Measurements from ENCODE around the gene SLC35C1.

DNA sequence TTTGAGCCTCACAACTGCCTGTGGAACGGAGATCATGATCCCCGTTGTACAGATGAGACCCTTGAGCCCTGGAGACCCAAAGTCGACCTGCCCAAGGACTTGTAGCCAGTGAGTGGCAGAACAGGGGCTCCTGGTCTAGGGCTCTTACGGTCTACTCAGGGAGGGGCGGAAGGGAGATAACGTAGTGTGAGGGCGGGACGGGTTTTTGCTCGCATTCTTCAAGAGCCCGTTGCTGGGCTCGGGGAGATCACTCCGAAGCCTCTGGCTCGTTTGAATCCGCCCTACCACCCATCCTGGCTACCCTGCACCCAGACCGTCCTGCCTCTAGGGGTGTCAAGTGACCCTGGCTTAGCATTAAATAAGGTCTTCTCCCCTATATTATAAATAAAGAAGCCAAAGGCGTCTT is 43.0 kb downstream of the SLC35C1 start:
- TF ChIP-seq, protein P1, sequence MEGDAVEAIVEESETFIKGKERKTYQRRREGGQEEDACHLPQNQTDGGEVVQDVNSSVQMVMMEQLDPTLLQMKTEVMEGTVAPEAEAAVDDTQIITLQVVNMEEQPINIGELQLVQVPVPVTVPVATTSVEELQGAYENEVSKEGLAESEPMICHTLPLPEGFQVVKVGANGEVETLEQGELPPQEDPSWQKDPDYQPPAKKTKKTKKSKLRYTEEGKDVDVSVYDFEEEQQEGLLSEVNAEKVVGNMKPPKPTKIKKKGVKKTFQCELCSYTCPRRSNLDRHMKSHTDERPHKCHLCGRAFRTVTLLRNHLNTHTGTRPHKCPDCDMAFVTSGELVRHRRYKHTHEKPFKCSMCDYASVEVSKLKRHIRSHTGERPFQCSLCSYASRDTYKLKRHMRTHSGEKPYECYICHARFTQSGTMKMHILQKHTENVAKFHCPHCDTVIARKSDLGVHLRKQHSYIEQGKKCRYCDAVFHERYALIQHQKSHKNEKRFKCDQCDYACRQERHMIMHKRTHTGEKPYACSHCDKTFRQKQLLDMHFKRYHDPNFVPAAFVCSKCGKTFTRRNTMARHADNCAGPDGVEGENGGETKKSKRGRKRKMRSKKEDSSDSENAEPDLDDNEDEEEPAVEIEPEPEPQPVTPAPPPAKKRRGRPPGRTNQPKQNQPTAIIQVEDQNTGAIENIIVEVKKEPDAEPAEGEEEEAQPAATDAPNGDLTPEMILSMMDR (conservative IDR thresholded peaks at IDR 0.05 in 1 of 2, IDR thresholded peaks at IDR 0.05 in 1 of 2; ENCODE audit: extremely low read depth in 1 of 2, insufficient read depth in 1 of 2, low read depth in 1 of 2, low read length in 2 of 2) = peak; percentile 19 to 32
- TF ChIP-seq EZH2 (IDR thresholded peaks at IDR 0.05; ENCODE audit: borderline replicate concordance, low read length) = no peak
